ENCODE data around the gene APIP.

APIP gene

DNA sequence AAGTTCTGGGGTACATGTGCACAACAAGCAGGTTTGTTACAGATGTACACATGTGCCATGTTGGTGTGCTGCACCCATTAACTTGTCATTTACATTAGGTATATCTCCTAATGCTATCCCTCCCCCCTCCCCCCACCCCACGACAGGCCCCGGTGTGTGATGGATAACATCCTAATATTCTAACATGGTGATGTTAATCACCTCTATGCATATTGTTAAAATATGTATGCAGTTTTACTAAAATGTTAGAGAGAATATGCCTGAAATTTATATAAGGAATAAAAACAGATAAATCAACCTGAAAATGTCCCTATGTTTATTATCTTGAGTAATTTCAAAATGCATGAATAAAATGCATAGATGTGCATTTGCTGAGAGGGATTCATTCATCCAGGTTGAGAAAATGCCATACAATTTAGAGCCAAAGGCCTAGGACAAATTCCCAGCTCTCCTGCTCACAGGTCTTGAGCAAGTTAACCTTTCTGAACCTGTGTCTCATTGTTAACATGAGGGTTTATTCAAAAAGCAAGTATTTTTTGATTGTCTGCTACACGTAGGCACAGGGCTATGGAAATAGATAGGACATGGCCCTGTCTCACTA, 38.7 kb downstream of the APIP start:
- no peak for DNase-seq

- DNase-seq: no peak
Measured at GRCh38 chr11:34874202-34874601, 42.0 kb downstream of the APIP start.

GRCh38 chr11:34870548-34871196, 45.5 kb downstream of the APIP start:
- no peak for DNase-seq

- DNase-seq: no peak
Measured at GRCh38 chr11:34869425-34869824, 46.8 kb downstream of the APIP start.

DNA sequence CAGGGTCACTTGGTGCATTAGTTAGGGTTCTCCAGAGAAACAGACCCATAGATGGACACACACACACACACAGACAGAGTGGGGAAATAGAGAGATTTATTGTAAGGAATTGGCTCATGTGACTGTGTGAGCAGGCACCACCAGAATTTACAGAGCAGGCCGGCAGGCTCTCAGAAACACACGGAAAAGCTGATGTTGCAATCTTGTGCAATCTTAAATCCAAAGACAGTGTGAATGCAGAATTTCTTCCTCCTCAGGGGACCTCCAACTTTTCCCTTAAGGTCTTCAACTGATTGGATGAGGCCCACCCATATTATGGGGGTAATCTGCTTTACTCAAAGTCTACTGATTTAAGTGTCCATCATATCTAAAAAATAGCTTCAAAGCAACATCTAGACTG, 49.8 kb downstream of the APIP start:
- no peak for DNase-seq

- no peak for DNase-seq
Measured at GRCh38 chr11:34865261-34865660, 50.9 kb downstream of the APIP start.

- DNase-seq: no peak
Measured at GRCh38 chr11:34864424-34864823, 51.8 kb downstream of the APIP start.

DNA sequence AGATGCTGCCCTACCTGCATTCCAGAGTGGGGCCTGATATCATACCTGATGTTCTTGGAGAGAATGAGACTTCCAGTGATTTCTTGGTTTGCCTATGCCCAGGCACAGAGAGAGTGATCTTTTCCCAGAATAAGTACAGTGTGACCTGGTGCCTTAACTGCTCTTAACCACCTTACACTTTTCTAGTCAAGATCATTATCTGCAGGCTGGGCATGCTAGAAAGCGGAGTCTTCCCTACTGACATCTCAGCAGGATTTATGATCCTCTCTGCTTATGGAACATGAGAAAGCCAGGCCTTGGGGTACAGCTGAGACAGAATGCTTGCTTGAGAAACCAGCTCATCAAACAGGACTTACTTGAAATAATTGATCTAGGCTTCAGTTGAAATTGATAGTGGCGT, 53.1 kb downstream of the APIP start:
- DNase-seq: no peak

DNA sequence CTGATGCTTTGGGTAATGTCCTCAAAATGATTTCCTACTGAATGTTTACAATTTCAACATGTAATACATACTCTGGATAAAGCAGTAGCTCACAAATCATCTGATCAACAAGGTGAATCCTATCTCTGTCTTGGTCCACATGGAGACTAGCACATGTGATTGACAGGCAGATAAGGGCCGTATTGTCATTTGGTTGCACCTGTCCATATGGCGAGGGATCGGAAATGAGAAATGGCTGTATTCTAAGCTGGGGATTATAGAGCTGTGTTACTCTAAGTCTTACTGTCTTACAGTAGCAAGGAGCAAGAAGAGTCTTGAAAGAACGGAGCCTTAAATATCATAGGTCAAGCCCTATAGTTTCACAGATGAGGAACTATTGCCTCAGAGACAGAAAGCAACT, 55.7 kb downstream of the APIP start:
- DNase-seq: no peak

GRCh38 chr11:34860034-34860433, 56.1 kb downstream of the APIP start:
- no peak for DNase-seq

DNA sequence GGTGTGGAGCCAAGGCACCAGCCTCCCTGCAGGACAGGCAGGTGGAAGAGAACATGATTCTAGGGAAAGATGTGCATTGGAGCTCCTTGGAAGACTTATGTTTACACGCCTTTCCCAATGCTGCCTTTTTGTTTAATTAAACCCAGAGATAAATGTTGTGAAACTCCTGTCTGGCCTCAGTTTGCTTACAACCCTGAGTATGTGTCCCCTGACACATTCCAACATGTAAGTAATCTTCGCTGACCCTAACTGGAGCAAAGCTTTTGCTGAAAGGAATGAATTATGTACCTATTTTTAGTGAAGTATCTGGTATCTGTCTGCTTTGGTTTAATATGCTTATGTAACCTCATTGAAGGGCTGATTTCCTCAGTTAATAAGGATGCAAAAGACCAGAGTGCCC, 56.7 kb downstream of the APIP start:
- DNase-seq: no peak

- DNase-seq: no peak
Measured at GRCh38 chr11:34857463-34857862, 58.7 kb downstream of the APIP start.

DNA sequence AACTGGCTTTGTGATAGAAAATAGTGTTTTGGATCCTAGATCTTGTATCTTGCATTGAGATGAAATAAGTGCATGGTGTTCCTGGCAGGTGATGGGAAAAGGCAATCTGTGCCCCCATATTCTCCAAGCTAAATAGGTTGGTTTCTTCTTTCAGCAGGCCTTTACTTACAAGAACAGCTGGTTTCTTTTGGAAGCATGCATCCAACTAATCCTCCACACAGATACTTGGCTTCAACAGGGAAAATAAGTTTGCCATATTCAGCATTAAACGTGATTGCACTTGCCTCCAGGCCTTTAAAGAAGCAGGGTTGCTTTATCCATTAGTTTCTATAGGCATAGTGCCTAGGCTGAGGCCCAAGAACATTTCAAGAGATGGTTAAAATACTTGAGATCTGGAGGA, 59.9 kb downstream of the APIP start:
- DNase-seq: no peak

DNA sequence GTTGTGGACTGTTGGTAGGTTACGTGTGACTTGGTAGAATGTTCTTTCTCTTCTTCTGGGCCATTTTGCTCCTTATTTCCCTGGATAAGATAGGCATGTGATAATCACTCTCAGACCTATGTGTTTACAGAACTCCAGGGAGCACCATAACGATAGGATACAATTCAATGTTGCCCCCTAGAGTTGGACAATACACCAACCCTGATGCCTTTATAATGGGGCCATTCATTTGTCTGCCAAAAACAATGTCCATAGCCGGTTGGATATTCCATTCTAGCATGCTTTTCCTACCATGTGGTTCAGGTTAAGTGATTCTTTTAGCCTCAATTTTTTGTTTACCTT, 60.5 kb downstream of the APIP start:
- no peak for DNase-seq

GRCh38 chr11:34855021-34855753, 61.0 kb downstream of the APIP start:
- no peak for DNase-seq

DNA sequence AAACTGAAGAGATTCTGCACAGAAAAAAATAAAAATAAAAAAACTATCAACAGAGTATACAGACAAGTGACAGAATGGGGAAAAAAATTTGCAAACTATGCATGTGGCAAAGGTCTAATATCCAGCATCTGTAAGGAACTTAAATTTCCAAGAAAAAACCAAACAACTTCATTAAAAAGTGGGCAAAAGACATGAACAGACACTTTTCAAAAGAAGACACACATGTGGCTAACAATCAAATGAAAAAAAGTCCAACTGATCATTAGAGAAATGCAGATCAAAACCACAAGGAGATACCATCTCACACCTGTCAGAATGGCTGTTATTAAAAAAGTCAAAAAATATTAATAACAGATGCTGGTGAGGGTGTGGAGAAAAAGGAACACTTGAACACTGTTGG, 64.3 kb downstream of the APIP start:
- DNase-seq: no peak

GRCh38 chr11:34850334-34850733, 65.8 kb downstream of the APIP start:
- no peak for DNase-seq

DNA sequence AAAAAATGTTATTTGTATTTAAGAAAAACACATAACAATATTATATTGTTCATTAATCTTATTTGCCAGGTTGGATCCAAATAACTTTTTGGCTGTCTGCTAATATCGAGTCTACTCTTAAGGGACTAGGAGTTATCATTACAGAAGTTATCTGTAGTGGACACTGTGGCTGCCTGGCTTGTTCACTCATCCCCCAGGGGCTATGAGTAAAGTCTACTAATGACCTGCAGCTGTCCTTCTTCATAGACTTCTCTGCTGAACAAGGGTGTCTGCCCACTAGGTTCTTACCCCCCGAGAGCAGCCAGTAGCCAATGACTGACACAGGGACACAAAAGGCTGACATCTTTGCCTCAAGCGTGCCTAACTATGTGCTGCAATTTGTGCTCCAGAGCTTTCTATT, 69.7 kb downstream of the APIP start:
- DNase-seq: no peak

DNA sequence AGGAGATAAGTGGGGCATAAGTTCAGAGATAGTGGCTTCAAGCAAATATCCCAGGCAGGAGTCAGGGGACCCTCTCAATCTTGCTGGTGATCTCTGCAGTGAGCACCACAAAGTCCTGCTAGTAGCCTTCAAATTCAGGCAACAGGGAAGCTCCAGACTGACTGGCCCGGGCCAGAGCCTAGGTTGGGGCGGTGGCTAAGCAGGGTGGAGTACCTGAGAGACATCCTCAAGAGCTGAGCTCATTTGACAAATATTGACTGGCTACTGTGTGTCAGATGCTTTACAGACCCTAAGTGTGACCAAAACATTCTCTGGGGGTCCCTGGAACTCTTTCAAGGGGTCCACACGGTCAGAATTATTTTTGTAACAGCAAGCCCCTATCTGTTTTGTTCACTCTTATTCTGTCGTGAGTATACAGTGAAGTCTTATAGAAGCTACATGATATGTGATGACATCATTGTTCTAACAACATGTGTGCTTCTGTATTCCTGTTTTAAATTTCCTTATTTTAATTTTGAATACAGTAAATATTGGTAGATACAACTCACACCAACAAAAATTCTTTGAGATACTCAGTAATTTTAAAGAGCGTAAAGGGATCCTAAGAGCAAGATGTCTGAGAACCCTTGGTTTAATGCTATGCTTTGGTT, 71.6 kb downstream of the APIP start:
- DNase-seq: no peak

GRCh38 chr11:34843271-34843670, 72.9 kb downstream of the APIP start:
- DNase-seq: no peak

DNA sequence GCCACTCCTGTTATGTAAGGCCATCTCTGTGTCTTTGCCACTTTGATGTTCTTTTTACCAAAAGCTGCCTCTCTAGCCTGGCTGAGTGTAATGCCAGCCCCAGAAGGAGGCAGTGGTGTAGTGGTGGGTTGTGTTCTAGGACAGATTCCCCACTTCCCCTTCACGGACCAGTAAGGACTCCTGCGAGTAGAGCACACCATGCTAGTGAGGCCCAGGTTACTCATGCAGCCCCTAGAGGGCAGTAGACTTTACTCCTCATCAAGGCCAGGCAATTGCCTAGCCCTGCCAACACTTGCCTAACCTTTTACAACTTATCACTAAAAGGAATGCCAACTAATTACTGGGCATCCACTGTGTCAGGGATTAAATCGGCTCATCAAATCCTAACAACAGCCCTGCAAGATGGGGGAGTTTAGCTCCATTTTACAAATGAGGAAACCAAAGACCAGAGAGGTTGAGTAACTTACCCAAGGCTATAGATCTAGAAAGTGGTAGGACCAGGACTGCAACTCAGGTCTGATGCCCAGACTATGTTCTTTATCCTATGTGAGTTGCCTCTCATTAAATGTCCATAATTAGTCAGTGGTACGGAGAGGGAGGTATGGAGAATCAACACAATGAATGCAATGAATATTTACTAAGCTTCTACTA, 75.3 kb downstream of the APIP start:
- peak in 1 of 2 experiments; percentile 3 for DNase-seq

DNA sequence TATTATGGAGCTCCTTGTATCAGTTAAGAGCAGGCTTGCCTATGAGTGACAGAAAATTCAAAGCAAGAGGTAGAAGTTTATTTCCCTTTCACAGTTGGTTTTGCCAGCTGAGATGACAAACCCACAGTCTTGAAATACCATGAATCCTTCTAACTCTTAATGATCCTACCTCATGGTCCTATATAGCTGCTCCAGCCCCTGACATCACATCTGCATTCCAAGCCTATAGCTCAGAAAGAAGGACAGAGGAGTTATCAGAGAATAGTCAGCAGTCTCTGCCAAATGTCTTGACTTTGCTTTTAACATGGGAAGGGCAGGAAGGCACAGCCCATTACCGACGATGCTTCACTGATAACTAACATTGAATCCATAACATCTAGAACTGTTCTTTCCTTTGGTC, 76.2 kb downstream of the APIP start:
- DNase-seq: no peak
